Upper lobe of left lung (tissue), 4 donors: Measurements from ENCODE around the gene MAPK7.

ENCODE experiments used
- CTCF ChIP-seq, 6 experiments: fragments of 450-650 bp in 4 of 6; fragments of 200-600 bp in 2 of 6; sonication (generic) in 2 of 6; IDR thresholded peaks; one replicate each; pipeline ENCODE4 v1.5.1; 2016 to 2019; ENCODE audit warnings: antibody characterized with exemption in 6 of 6
- POLR2A ChIP-seq, 4 donors: fragments of 450-650 bp; IDR thresholded peaks; one replicate each; pipeline ENCODE4 v1.5.1; 2016 to 2017; ENCODE audit warnings: antibody characterized with exemption in 4 of 4, mild to moderate bottlenecking in 2 of 4

- TF ChIP-seq CTCF (IDR thresholded peaks at IDR 0.05) (no peak), POLR2A (IDR thresholded peaks at IDR 0.05) (no peak)
These were observed 30.8 kb downstream of the MAPK7 start for GRCh38 chr17:19409066-19409465.
